ENCODE results near the gene COL19A1. TPM values are rescaled to one million over a fixed set of nuclear protein-coding genes. Genes with fewer than 3 reads are reported as not detected.

Gene COL19A1
- polyA plus RNA-seq, 1 of the 3 experiments (the other 2 are of a cell fraction): 0.15 TPM

DNA sequence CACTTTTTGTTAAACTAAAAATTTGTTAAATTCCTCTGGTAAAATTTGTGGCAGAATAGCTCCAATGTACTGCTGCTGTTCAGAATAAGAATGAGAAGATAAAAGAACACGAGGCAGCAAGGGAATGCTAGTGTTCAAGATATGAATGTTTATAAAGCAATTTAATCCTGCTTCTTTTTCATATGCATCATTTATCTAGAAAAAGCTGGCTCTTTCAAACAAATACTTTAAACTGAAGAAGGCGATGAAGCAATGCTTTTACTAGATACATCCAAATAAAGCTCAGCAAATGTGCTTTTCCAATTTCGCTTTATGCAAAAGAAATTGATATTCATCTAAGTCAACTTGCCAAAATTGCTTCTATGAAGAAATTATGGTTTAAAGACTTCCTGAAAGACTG is 370.0 kb downstream of the COL19A1 start (continued):
- no peak for TF ChIP-seq EP300 (IDR thresholded peaks at IDR 0.05; ENCODE audit: borderline replicate concordance in 1 of 2, low read depth in 1 of 2, low read length in 1 of 2)
- TF ChIP-seq, protein P1, sequence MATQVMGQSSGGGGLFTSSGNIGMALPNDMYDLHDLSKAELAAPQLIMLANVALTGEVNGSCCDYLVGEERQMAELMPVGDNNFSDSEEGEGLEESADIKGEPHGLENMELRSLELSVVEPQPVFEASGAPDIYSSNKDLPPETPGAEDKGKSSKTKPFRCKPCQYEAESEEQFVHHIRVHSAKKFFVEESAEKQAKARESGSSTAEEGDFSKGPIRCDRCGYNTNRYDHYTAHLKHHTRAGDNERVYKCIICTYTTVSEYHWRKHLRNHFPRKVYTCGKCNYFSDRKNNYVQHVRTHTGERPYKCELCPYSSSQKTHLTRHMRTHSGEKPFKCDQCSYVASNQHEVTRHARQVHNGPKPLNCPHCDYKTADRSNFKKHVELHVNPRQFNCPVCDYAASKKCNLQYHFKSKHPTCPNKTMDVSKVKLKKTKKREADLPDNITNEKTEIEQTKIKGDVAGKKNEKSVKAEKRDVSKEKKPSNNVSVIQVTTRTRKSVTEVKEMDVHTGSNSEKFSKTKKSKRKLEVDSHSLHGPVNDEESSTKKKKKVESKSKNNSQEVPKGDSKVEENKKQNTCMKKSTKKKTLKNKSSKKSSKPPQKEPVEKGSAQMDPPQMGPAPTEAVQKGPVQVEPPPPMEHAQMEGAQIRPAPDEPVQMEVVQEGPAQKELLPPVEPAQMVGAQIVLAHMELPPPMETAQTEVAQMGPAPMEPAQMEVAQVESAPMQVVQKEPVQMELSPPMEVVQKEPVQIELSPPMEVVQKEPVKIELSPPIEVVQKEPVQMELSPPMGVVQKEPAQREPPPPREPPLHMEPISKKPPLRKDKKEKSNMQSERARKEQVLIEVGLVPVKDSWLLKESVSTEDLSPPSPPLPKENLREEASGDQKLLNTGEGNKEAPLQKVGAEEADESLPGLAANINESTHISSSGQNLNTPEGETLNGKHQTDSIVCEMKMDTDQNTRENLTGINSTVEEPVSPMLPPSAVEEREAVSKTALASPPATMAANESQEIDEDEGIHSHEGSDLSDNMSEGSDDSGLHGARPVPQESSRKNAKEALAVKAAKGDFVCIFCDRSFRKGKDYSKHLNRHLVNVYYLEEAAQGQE (IDR thresholded peaks at IDR 0.05; ENCODE audit: low read depth, low read length): no peak
- TF ChIP-seq NFIC (IDR thresholded peaks at IDR 0.05; ENCODE audit: borderline replicate concordance): no peak
- TF ChIP-seq SIN3A (IDR thresholded peaks at IDR 0.05; ENCODE audit: borderline replicate concordance, low read depth, low read length): no peak
- no peak for TF ChIP-seq FOSL2 (IDR thresholded peaks at IDR 0.05; ENCODE audit: borderline replicate concordance, low read depth)
- TF ChIP-seq, protein P2, sequence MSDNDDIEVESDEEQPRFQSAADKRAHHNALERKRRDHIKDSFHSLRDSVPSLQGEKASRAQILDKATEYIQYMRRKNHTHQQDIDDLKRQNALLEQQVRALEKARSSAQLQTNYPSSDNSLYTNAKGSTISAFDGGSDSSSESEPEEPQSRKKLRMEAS (IDR thresholded peaks at IDR 0.05; ENCODE audit: low read depth): no peak
- no peak for TF ChIP-seq FOXM1 (IDR thresholded peaks at IDR 0.05; ENCODE audit: low read depth)
- TF ChIP-seq RAD21 (IDR thresholded peaks at IDR 0.05; ENCODE audit: low read length): no peak

- H3K4me1 ChIP-seq (ENCODE audit: control insufficient read depth in 1 of 2, insufficient read depth in 2 of 2, low read depth in 1 of 2, low read length in 1 of 2): no peaks in the 10 kb centered on the region
- H3K27me3 ChIP-seq (ENCODE audit: insufficient read depth): no peaks in the 10 kb centered on the region; the same call in 1 of the 2 replicates
- H3K4me2 ChIP-seq: no peak overlapping the region
- POLR2A ChIA-PET: no interaction called here
- no peaks in the 10 kb centered on the region for H3F3A ChIP-seq (replicated peaks; ENCODE audit: insufficient read depth)
- no peaks in the 10 kb centered on the region for H3K36me3 ChIP-seq (replicated peaks in 1 of 2; ENCODE audit: control insufficient read depth in 1 of 2, insufficient read depth in 2 of 2, low read length in 1 of 2)
- 82% methylated on average over 3 of the region's 3 CpGs for WGBS (ENCODE audit: low lambda C conversion rate)
- no peak overlapping the region for H3K9ac ChIP-seq
- CTCF ChIA-PET: interaction anchor here (0.9 to 2.7 kb wide), 5 partner anchors 11 to 131 kb away, joined by 3 to 16 read pairs (median 4); no protein-coding TSS in a partner anchor
- H3K9me3 ChIP-seq: no peaks in the 10 kb centered on the region
- no peak for DNase-seq
- H4K20me1 ChIP-seq (ENCODE audit: insufficient read depth): no peaks in the 10 kb centered on the region
- H3K27ac ChIP-seq (ENCODE audit: low read depth in 2 of 2, low read length in 1 of 2): no peak overlapping the region
- no peaks in the 10 kb centered on the region for H3K9me2 ChIP-seq
- no peak overlapping the region for H3K4me3 ChIP-seq (ENCODE audit: low read depth in 2 of 2, low read length in 1 of 2)
- H3K79me2 ChIP-seq (ENCODE audit: insufficient read depth): no peaks in the 10 kb centered on the region
- no peak overlapping the region for H2AFZ ChIP-seq (ENCODE audit: low read depth)
- TF ChIP-seq, protein P1 (IDR thresholded peaks at IDR 0.05; ENCODE audit: low read depth, low read length): no peak
- no peak for TF ChIP-seq CHD2 (IDR thresholded peaks at IDR 0.05; ENCODE audit: low read length, partially characterized antibody)
- TF ChIP-seq EZH2phosphoT487 (IDR thresholded peaks at IDR 0.05; ENCODE audit: borderline replicate concordance, low read depth): no peak
- TF ChIP-seq, protein P3, sequence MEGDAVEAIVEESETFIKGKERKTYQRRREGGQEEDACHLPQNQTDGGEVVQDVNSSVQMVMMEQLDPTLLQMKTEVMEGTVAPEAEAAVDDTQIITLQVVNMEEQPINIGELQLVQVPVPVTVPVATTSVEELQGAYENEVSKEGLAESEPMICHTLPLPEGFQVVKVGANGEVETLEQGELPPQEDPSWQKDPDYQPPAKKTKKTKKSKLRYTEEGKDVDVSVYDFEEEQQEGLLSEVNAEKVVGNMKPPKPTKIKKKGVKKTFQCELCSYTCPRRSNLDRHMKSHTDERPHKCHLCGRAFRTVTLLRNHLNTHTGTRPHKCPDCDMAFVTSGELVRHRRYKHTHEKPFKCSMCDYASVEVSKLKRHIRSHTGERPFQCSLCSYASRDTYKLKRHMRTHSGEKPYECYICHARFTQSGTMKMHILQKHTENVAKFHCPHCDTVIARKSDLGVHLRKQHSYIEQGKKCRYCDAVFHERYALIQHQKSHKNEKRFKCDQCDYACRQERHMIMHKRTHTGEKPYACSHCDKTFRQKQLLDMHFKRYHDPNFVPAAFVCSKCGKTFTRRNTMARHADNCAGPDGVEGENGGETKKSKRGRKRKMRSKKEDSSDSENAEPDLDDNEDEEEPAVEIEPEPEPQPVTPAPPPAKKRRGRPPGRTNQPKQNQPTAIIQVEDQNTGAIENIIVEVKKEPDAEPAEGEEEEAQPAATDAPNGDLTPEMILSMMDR (IDR thresholded peaks at IDR 0.05): no peak
- TF ChIP-seq RAD21 (IDR thresholded peaks at IDR 0.05; ENCODE audit: low read length): no peak
- no peak for TF ChIP-seq POLR2AphosphoS5 (IDR thresholded peaks at IDR 0.05; ENCODE audit: low read depth, low read length)
- no peak for TF ChIP-seq SIN3A (IDR thresholded peaks at IDR 0.05; ENCODE audit: borderline replicate concordance, low read depth, low read length)
- no peak for TF ChIP-seq NFIC (IDR thresholded peaks at IDR 0.05; ENCODE audit: borderline replicate concordance)
- TF ChIP-seq USF1 (IDR thresholded peaks at IDR 0.05; ENCODE audit: borderline replicate concordance, low read depth): no peak
- no peak for TF ChIP-seq TAF1 (IDR thresholded peaks at IDR 0.05; ENCODE audit: borderline replicate concordance, low read depth, low read length)
- no peak for TF ChIP-seq RCOR1 (IDR thresholded peaks at IDR 0.05; ENCODE audit: low read length)
- TF ChIP-seq ZBTB33 (IDR thresholded peaks at IDR 0.05; ENCODE audit: borderline replicate concordance, low read depth): no peak
- TF ChIP-seq GABPA (IDR thresholded peaks at IDR 0.05; ENCODE audit: low read depth): no peak
- TF ChIP-seq RXRA (IDR thresholded peaks at IDR 0.05; ENCODE audit: borderline replicate concordance, low read depth): no peak
Observed at GRCh38 chr6:70241031-70241430, 374.7 kb downstream of the COL19A1 start.

Measured in SK-N-SH (cell line).